Tibial artery (tissue), 4 donors: ENCODE data around the gene SLC25A21.
"Not testable (repeated sequence)": the region's sequence is repeated elsewhere in the genome, so short reads cannot be mapped to it uniquely, and the experiment has no call there.

Experiments used
- DNase-seq, 2 donors: peaks; one replicate each; pipeline ENCODE4 v3.0.0-alpha.2; 2019
- H3K27ac ChIP-seq, 2 donors: fragments of 200-600 bp; sonication (generic) in 1 of 2; 1 replicate in 1 of 2; 2 replicates in 1 of 2; pipeline ENCODE4 v1.5.1; 2018 to 2019; ENCODE audit warnings: mild to moderate bottlenecking in 1 of 2
- H3K27me3 ChIP-seq, 2 donors: fragments of 200-600 bp; sonication (generic) in 1 of 2; one replicate each; pipeline versions ENCODE4 v1.5.1 to v1.6.0; 2016 to 2019
- H3K36me3 ChIP-seq, 3 donors: fragments of 200-600 bp; sonication (generic) in 2 of 3; one replicate each; pipeline ENCODE4 v1.5.1; 2016 to 2019; ENCODE audit warnings: mild to moderate bottlenecking in 2 of 3
- H3K4me1 ChIP-seq, 4 donors: fragments of 200-600 bp; sonication (generic) in 2 of 4; 1 replicate in 3 of 4; 2 replicates in 1 of 4; pipeline ENCODE4 v1.5.1; 2016 to 2019
- H3K4me3 ChIP-seq, 2 donors: fragments of 200-600 bp; sonication (generic) in 1 of 2; 1 replicate in 1 of 2; 2 replicates in 1 of 2; pipeline ENCODE4 v1.5.1; 2018 to 2019; ENCODE audit warnings: mild to moderate bottlenecking in 2 of 2
- H3K9me3 ChIP-seq, 3 donors: fragments of 200-600 bp; sonication (generic) in 1 of 3; one replicate each; pipeline ENCODE4 v1.5.1; 2016 to 2019
- CTCF ChIP-seq, 2 experiments: fragments of 200-600 bp in 1 of 2; fragments of 450-650 bp in 1 of 2; IDR thresholded peaks; one replicate each; pipeline ENCODE4 v1.5.1; 2017 to 2019; ENCODE audit warnings: antibody characterized with exemption in 2 of 2, mild to moderate bottlenecking in 1 of 2, moderate library complexity in 1 of 2
- intact Hi-C: fragments of 100-400 bp; cut with DNase I; formaldehyde crosslinking; loops from one replicate; pipeline ENCODE4 v1.15.0; 2023; ENCODE audit warnings: low total_unique reads

The SLC25A21 gene

GRCh38 chr14:36818246-36818645 lies 354.2 kb downstream of the SLC25A21 start:
- H3K27ac ChIP-seq: no peak overlapping the region
- no peak for DNase-seq
- TF ChIP-seq CTCF (IDR thresholded peaks at IDR 0.05): no peak
- H3K4me1 ChIP-seq: no peaks in the 10 kb centered on the region
- intact Hi-C loops: no loop called here
- no peaks in the 10 kb centered on the region for H3K9me3 ChIP-seq
- H3K36me3 ChIP-seq: no peaks in the 10 kb centered on the region
- no peak overlapping the region for H3K4me3 ChIP-seq
- no peaks in the 10 kb centered on the region for H3K27me3 ChIP-seq

GRCh38 chr14:36817071-36817930 lies 355.1 kb downstream of the SLC25A21 start:
- no peak for TF ChIP-seq CTCF (IDR thresholded peaks at IDR 0.05)
- DNase-seq: no peak
- no peak overlapping the region for H3K4me3 ChIP-seq
- no peak overlapping the region for H3K27ac ChIP-seq
- no peaks in the 10 kb centered on the region for H3K27me3 ChIP-seq
- no peaks in the 10 kb centered on the region for H3K36me3 ChIP-seq
- H3K9me3 ChIP-seq: no peaks in the 10 kb centered on the region
- intact Hi-C loops: no loop called here
- no peaks in the 10 kb centered on the region for H3K4me1 ChIP-seq

- no peak for TF ChIP-seq CTCF (IDR thresholded peaks at IDR 0.05)
- intact Hi-C loops: no loop called here
Observed at GRCh38 chr14:36816481-36816880, 355.9 kb downstream of the SLC25A21 start.

GRCh38 chr14:36814783-36815182 lies 357.6 kb downstream of the SLC25A21 start:
- H3K27me3 ChIP-seq, H3K27ac ChIP-seq, DNase-seq, H3K9me3 ChIP-seq, H3K4me3 ChIP-seq, intact Hi-C loops, H3K36me3 ChIP-seq, H3K4me1 ChIP-seq: not testable (repeated sequence)

More at GRCh38 chr14:36816481-36816880, 355.9 kb downstream of the SLC25A21 start:
- no peaks in the 10 kb centered on the region for H3K9me3 ChIP-seq
- H3K27ac ChIP-seq: no peak overlapping the region
- no peaks in the 10 kb centered on the region for H3K4me1 ChIP-seq
- H3K4me3 ChIP-seq: no peak overlapping the region
- no peak for DNase-seq
- no peaks in the 10 kb centered on the region for H3K36me3 ChIP-seq
- no peaks in the 10 kb centered on the region for H3K27me3 ChIP-seq

- Histone ChIP-seq H3K4me3 (no peak overlapping the region), H3K9me3 (no peaks in the 10 kb centered on the region), H3K4me1 (no peaks in the 10 kb centered on the region), H3K27ac (no peak overlapping the region), H3K27me3 (no peaks in the 10 kb centered on the region), H3K36me3 (no peaks in the 10 kb centered on the region)
- no peak for TF ChIP-seq CTCF (IDR thresholded peaks at IDR 0.05)
- intact Hi-C loops: no loop called here
- no peak for DNase-seq
Observed at GRCh38 chr14:36810209-36810608, 362.2 kb downstream of the SLC25A21 start.

GRCh38 chr14:36807727-36808126 lies 364.7 kb downstream of the SLC25A21 start:
- Histone ChIP-seq H3K4me3 (no peak overlapping the region), H3K36me3 (no peaks in the 10 kb centered on the region), H3K27me3 (no peaks in the 10 kb centered on the region), H3K9me3 (no peaks in the 10 kb centered on the region), H3K4me1 (no peaks in the 10 kb centered on the region), H3K27ac (no peak overlapping the region)
- intact Hi-C loops: no loop called here
- TF ChIP-seq CTCF (IDR thresholded peaks at IDR 0.05): no peak
- DNase-seq: no peak
